ENCODE measurements around the gene TMEM156.

- TF ChIP-seq MAX (IDR thresholded peaks at IDR 0.05; ENCODE audit: low read depth, low read length) (no peak), MEF2A (IDR thresholded peaks at IDR 0.05; ENCODE audit: insufficient read depth, low read depth, low read length) (no peak), CTCF (IDR thresholded peaks at IDR 0.05 in 2 of 3, conservative IDR thresholded peaks at IDR 0.05 in 1 of 3; ENCODE audit: control insufficient read depth in 2 of 3, extremely low read depth in 1 of 3, insufficient read depth in 1 of 3, low read depth in 3 of 3, low read length in 3 of 3) (no peak), SP1 (IDR thresholded peaks at IDR 0.05; ENCODE audit: low read depth, low read length) (no peak), SMARCA5 (IDR thresholded peaks at IDR 0.05) (no peak), SPI1 (IDR thresholded peaks at IDR 0.05; ENCODE audit: borderline replicate concordance, insufficient read depth, low read depth, low read length) (no peak), RCOR1 (conservative IDR thresholded peaks at IDR 0.05; ENCODE audit: low read depth, low read length) (no peak), MXI1 (IDR thresholded peaks at IDR 0.05; ENCODE audit: low read depth, low read length) (no peak), ATF3 (IDR thresholded peaks at IDR 0.05; ENCODE audit: borderline replicate concordance, extremely low read depth, low read depth, low read length) (no peak), EP300 (IDR thresholded peaks at IDR 0.05; ENCODE audit: borderline replicate concordance in 1 of 2, control insufficient read depth in 1 of 2, low read depth in 2 of 2, low read length in 2 of 2) (no peak), HCFC1 (IDR thresholded peaks at IDR 0.05; ENCODE audit: low read length) (no peak), SIX5 (IDR thresholded peaks at IDR 0.05; ENCODE audit: low read depth, low read length, severe bottlenecking) (no peak)
These were observed 80.2 kb downstream of the TMEM156 start for GRCh38 chr4:38952017-38952416.

Measured in GM12878 (cell line).